HG03175 (cell line): ENCODE results near the gene COQ5.

ENCODE experiments used
- ATAC-seq: cut with Tn5 transposase; IDR thresholded peaks from one replicate; pipeline ENCODE4 v1.9.1; 2021; ENCODE audit warnings: mild to moderate bottlenecking, moderate library complexity; ENCODE audit not compliant: unreplicated experiment

Gene COQ5

DNA sequence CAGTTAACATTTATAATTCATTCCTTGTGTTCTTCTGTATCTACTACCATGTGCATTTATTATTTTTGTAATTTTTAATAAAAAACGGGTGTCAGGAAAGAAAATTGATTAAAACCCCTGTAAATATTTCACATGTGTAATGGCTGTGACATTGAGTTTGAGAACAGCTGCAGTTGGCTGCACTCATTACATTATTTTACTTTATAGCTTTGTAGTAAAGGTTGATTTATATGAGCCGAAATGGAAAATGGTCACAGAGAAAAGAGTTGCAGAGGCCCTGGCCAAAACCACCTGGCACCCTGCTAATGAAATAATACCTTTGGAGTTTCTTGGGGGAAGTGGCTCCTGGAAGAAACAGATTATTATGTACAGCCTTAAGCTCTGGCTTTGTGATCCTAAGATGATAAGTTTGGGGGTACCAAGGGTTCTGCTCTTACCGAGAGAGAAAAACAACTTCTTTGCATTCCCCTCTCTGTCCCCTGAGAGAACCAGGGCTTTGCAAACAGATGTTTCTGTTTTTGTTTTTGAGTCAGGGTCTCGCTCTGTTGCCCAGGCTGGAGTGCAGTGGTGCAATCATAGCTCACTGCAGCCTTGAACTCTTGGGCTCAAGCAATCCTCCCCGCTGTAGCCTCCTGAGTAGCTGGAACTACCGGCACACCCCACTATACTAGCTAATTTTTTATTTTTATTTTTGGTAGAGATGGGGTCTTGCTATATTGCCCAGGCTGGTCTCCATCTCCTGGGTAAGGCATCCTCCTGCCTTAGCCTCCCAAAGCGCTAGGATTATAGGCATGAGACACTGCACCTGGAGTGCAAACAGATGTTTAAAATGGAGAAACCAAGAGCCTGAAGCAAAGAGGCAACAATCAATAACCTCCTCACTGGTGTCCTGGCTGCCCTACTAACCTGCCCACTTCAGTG, 42.7 kb downstream of the COQ5 start:
- no peak for ATAC-seq

DNA sequence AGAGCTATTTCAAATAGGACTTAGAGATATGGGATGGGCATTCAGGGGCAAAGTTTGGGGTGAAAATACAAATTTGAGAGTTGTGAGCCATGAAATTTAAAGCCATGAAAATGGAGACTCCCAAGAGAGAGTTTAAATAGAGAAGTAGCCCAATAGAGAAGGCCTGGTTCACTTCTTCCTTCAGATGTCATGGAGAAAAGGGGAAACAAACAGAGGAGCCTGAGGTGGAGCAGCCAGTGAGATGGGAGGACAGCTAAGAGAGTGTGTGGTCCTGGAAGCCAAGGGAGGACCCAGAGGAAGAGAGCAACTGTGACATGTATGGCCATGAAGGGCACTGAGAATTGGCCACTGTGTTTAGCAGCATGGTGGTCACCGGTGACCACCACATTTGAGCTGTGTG, 45.3 kb downstream of the COQ5 start:
- no peak for ATAC-seq

DNA sequence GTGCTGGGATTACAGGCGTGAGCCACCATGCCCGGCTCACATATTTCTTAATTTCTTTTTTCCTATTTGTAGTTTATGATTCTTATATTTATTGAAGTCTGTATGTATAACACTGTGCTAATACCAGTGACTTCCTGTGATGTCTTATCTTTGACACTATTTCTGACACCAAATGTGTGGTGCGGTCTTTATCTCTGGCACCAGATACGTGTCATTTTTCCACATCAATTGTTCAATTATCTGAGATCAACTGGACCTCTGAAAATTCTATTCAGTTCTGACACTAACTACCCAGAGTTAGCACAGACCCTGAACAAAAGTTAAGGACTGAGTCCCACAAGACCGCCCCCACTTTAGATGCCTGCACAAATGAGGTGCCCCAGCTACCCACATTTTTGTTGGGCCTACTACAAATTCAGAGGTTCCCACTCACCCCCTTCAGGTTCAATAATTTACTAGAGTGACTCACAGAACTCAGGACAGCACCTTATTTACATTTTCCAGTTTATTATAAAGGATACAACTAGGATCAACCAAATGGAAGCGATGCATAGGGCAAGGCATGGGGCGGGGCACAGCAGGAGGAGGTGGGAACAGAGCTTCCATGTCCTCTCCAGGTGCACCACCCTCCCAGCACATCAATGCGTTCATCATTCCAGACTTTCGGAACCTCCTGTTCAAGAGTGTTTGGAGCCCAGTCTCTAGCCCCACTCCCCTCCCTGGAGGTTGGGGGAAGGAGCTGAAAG, 47.8 kb downstream of the COQ5 start:
- ATAC-seq = no peak

DNA sequence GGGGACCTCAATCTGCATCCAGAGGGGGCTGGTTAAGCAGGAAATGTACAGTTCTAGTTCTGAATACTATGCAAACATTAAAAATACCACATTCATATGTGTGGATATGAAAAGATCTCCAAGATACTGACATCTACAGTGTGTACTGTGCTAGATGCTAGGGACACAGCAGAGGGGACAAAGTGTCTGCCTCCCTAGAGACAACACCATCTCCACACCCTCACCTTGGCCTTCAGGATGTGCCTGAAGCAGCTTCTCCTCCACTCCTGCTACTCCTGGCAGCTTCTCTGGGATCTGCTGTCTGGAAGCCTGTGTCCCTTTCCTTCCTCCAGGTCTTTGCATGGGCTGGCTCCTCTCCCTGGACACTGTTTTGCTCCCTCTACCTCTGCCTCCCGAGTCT, 48.7 kb downstream of the COQ5 start:
- no peak for ATAC-seq

DNA sequence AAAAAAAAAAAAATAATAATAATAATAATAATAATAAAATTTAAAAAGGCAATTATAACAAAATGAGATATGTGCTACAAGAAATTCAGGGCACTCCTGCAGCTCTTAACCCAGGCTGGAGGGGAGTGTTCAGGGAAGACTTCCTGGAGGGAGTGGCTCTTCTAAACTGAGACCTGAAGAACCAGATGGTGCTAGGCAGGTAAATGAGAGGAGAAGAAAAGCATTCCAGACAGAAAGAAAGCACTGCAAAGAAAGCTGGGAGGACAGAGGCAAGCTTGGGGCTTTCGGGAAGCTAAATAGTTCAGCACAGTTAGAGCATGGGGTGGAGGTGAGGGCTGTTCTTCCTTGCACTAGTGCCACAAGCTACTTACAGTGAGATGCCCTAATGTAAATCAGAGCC, 49.5 kb downstream of the COQ5 start:
- no peak for ATAC-seq

DNA sequence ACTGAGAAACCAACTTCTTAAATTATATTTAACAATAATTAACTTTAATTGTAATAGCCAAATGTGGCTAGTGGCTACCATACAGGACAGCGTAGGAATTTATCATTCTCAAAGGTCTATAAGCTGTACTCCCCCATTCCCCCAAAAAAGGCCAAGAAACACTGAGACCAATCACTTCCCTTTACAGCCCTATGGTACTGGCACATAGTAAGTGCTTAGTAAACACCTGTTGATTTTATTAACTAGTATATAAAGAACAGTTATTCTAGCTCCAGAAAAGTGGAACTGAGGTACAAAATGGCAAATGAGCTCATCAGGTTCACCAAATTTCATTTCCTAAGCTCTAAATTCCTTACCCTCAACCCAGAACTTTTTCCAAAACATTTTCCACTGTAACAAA, 53.3 kb downstream of the COQ5 start:
- no peak for ATAC-seq

DNA sequence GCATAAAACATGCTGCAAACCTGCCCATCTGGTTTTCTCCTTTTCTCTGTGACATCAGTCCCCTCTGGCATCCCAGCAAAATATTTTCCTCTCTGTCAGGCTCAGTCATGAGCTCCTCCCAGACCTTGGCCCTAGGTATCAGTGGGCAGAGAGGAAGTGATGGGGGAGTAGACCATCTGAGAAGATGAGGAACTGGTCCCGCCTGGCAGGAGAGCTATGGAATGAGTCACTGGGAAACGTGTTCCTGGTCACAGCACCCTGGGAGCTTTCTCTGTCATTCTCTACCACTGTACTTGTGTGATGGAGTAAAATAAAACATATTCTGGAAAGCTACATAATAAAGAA, 54.4 kb downstream of the COQ5 start:
- ATAC-seq = no peak

DNA sequence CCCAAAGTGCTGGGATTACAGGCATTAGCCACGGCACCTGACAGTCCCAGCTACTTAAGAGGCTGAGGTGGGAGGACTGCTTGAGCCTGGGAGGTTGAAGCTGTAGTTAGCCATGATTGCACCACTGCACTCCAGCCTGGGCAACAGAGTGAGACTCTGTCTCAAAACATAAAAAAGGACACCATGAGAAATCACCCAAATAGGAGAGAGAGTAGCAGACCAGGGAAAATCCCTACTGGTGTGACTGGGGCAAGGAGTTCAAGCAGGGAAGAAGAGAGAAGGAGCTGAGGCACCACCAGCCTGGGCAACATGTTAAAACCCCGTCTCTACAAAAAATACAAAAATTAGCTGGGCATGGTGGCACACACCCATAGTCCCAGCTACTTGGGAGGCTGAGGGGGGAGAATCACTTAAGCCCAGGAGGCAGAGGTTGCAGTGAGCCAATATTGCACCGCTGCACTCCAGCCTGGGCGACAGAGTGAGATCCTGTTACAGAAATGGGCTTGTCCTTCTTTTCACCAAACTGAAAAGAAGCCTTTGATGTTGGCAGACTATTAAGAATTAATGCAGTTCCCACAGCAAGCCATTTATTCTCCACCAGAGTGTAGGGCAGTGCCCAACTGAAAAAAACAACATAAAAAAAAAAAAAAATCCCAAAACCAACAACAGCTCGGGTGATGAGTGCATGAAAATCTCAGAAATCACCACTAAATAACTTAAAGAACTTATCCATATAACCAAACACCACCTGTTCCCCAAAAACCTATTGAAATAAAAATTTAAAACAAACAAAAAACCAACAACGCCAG, 54.9 kb downstream of the COQ5 start:
- no peak for ATAC-seq

DNA sequence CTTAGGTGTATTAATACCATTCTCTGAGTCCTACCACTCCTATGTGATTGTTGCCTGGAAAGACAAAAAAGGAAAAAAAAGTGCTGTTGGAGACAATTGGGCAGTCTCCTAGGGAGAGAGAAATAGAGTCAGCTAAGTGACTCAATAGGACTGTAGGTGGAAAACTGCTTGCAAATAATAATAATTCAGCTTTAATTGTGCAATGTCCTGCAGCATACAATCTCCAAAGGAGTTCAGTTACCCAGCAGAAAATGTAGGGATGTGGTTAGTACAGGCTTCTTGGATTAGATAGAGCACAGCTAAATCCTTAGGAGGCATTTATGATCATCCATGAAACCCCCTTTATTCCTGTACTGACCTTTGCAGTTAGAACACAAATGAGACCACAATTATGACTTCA, 56.4 kb downstream of the COQ5 start:
- ATAC-seq = no peak

DNA sequence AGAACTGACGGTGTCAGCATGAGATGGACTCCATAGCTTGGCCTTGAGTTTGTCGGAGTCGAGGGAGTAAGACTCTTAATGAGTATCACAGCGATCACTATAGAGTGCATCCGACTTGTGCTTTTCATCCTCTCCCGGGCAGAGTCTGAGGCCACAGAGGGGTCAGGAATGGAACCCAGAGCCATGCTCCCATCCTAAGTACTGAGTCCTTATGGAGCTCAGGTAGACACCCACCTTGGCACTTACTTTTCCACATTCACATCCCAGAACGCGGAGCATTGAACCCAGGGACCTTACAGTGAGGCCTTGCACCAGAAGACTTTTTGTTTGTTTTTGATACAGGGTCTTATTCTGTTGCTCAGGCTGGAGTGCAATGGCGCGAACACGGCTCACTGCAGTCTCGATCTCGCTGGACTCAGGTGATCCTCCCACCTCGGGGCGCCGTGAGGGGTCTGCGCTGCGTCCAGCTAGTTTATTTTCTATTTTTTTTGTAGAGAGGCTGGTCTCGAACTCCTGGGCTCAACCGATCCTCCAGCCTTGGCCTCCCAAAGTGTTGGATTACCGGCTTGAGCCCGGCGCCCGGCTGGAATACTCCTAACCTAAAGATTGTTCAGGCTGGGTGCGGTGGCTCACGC, 58.7 kb downstream of the COQ5 start:
- peak; percentile 21 for ATAC-seq

DNA sequence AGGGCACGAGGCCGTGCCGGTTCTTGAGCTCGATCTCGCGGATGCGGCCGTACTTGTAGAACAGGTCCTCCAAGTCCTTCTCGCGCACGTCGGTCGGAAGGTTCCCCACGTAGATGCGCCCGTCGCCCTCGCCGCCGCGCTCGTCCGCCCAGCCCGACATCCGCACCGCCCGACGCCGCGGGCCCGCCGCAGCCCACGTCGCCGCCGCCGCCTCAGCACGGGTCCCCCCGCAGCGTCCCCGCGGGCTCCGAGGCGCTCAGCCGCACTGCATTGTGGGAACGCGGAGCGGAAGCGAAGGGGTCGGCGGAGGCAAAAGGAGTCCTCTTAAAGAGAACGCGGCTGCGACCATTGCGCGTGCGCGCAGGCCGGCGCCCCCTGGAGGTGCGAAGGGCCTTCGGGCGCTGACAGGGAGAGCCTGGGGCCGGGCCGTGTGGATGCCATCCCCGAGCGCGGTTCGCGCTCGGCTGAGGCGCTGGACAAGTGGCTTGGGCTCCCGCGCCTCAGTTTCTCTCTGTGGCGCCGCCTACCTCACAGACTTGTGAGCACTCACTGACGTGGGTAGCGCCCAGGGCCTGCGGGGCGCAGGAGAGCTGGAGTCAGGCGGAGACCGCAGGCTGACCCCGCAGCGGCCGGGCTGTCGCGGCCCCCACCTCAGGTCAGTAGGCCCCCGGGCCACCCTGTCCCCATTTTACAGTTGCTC, 59.4 kb downstream of the COQ5 start, which contains the start of gene SRSF9:
SRSF9 (minus strand) TSS at position 299 of the 700 bp plus-strand sequence; CDS start at position 160, 139 bp downstream.
- peak; percentile 87 for ATAC-seq

DNA sequence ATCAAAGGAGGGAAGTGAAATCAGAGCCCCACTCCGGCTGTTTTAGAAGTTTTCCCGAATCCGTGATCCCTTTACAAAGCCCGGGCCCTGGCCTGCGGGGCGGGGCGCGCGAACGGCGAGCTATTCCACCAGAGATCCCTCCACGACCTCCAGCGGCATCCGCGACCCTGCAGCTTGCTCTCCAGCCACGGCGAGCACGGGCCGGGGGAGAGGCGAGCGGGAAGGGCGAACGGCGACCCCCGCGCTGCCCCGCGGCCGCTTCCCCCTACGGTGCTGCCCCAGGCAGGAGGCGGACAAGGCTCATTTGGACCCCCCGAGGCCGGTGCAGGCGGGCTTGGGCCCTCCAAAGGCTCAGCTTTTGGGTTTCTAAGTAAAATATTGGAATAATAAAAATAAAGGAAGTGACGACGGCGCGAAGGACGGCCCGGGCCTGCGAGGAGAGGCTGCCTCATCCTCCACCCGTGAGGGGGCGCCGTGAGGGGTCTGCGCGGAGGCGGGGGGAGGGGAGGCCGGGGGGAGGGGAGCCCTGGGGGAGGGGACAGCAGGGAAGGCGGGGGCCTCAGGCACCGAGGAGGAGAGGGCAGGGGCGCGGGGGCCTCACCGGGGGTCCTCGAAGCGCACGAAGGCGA, 60.0 kb downstream of the COQ5 start:
- peak; percentile 16 for ATAC-seq

DNA sequence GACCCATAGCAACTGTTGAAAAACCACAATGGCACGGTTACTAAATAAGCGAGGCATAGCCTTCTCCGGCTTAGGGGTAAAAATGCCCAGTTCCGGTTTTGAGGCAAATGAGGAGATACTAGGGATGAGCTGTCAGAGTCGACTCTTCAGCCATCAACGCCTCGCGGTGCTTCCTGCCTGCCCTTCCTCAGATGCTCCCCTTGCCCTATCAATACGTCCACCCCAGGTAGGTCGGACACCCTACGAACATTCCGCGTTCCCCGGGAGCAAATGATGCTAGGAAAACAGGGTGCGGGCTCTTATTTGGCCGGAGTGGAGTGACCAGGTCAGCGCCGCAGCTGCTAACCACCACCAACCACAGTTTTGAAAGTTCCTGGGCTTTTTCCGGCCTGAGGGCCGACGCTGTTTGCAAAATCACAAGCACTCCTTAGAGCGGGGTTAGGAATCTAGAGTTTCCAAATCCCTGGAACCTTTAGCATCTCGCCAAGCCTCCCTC, 60.6 kb downstream of the COQ5 start:
- no peak for ATAC-seq

DNA sequence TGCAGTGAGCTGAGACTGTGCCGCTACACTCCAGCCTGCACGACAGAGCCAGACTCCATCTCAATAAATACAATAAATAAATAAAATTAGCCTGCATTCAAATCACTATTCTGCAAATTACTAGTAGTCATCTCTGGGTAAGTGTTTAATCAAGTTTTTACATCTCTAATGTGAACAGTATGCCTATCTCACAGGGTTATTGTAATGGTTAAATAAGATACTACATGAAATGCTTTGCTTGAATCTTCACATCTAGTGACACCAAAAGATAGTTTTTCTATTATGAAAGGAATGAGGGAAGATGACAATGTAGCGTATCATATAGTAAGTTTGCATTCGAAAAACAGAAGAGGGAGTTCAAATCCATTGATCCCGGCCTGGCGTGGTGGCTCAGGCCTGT, 61.5 kb downstream of the COQ5 start:
- ATAC-seq = no peak

DNA sequence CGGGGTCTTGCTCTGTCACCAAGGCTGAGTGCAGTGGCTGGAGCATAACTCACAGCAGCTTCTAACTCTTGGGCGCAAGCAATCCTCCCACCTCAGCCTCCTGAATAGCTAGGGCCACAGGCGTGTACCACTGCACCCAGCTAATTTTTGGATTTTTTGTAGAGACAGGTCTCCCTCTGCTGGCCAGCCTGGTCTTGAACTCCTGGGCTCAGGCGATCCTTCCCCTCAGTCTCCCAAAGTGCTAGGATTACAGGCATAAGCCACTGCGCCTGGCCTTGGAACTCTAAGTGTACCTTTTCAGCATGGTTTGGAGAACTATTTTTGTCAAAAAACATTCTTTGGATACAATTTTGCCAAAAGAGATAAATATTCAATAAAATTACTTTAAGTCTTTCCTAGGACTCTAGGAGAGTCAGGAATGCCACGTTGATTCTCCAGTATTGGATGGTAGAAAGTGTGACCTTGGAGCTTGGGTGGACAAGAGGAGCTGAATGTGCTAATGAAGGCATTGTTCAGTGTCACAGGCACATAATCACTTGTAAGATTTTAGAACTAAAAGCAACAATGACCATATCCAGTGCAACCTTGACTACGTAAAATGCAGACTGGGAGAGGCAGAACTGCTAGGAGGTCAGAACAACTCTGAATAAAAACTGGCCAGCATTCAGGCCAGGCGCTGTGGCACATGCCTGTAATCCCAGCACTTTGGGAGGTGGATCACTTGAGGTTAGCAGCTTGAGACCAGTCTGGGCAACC, 62.2 kb downstream of the COQ5 start:
- ATAC-seq = no peak

DNA sequence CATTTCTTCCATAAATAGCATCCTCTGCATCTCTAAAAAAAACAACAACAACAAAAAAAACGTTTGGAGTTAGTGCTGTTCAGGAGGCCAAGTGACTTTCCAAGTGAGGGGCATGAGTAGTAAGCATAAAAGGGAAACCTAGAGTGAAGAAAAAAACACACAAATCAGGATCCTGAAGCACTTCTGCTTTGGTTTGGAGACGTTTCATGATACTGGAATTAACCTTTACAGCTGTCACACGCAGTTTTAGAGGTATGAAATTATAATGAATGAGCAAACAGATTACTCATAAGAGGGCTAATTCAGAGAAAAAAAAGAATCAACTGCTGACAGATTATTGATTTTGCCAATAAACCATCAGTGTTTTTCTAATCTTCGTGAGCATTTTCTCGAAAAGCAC, 63.2 kb downstream of the COQ5 start:
- ATAC-seq = no peak

DNA sequence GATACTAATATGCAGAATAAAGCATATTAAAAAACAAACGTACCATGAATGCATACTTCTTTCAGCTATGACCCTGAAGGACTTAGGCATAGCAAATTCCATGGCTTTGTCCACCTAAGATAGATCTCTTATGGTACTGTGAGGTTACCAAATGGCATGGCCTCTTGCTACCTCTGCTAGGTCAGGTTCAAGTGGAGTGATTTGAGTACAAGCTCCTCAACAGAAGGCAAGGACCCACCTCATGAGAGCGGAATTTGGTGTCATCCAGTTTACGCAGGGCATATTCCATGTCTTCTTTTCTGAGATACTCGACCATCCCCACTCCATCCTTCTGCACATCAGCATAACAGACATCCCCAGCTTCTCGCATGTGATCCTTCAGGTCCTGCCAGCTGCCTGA, 65.2 kb downstream of the COQ5 start:
- ATAC-seq = no peak

DNA sequence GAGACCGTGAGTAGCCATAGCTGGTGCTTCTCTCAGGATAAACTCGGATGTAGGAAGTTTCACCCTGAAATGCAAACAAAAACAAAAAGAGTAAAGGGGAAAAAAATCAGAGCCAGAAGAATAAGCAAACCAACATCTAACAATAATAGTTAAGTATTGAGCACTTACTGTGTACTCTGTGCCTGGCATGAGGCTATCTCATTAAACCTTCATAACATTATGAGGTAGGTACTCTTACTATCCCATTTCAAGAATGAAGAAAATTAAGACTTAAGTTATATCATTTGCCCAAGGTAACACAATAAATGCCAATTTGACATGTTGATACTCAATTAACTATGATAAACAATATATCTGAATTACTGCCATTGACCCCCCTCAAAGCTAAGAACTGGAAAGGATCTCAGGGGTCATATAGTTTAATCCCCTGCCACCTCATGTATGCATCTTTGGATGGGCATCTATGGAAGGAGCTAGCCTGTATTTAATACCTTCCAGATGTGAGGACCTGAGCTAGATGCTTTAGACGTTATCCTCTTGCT, 66.8 kb downstream of the COQ5 start:
- ATAC-seq = no peak

DNA sequence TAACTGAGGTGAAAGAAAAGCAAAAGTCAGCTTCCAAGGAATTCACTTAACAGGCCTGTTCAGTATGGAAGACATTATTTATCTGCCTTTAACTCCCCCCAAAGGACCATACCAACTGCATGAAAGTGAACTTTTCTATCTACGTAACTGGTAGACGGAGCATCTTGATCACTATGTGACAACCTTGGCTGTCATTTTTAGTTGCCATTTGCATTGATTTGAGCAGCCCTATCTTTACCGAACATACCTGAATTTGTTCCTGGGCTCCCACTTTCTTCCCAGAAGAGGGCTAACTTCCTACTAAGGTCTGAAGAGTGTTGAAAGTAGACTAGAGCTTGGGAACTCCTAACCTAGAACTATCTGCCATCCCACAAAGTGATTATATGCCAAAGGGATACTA, 68.8 kb downstream of the COQ5 start:
- ATAC-seq = no peak
